Astrocyte (in vitro differentiated cells and primary cell): ENCODE measurements around the gene PDE11A.

ENCODE experiments used
- EZH2 ChIP-seq: IDR thresholded peaks from 2 replicates; pipeline ENCODE4 v1.6.1; 2012; ENCODE audit warnings: mild to moderate bottlenecking, low read length, inconsistent platforms; ENCODE audit not compliant: insufficient read depth
- TF ChIP-seq, protein P1 (sequence below): IDR thresholded peaks from 2 replicates; pipeline ENCODE4 v1.5.1; 2011; ENCODE audit warnings: low read depth, mild to moderate bottlenecking, inconsistent platforms, low read length, moderate library complexity; ENCODE audit not compliant: insufficient read depth

DNA sequence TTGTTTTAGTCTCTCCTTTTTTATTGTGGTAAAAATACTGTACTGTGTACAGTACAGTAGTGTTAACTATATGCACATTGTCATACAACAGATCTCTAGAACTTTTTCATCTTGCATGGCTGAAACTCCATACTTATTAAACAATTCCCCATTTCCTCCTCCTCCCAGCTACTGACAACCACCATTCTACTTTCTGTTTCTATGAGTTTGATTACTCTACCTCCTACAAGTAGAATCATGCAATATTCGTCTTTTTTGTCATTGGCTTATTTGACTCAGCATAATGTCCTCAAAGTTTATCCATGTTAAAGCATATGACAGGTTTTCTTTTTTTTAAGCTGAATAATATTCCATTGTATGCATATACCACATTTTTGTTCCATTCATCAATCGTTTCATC is 341.8 kb downstream of the PDE11A start:
- TF ChIP-seq EZH2, result no peak
- TF ChIP-seq, protein P1, sequence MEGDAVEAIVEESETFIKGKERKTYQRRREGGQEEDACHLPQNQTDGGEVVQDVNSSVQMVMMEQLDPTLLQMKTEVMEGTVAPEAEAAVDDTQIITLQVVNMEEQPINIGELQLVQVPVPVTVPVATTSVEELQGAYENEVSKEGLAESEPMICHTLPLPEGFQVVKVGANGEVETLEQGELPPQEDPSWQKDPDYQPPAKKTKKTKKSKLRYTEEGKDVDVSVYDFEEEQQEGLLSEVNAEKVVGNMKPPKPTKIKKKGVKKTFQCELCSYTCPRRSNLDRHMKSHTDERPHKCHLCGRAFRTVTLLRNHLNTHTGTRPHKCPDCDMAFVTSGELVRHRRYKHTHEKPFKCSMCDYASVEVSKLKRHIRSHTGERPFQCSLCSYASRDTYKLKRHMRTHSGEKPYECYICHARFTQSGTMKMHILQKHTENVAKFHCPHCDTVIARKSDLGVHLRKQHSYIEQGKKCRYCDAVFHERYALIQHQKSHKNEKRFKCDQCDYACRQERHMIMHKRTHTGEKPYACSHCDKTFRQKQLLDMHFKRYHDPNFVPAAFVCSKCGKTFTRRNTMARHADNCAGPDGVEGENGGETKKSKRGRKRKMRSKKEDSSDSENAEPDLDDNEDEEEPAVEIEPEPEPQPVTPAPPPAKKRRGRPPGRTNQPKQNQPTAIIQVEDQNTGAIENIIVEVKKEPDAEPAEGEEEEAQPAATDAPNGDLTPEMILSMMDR, result no peak
